Epithelial cell of prostate (primary cell): ENCODE results near the gene C19orf73.

Experiments used
- DNase-seq: peaks from one replicate; pipeline ENCODE4 v3.0.0-alpha.2; 2011; ENCODE audit warnings: low read depth, low spot score
- H3K27ac ChIP-seq: fragments of 450-650 bp; 2 replicates; pipeline ENCODE4 v1.5.1; 2017; ENCODE audit warnings: mild to moderate bottlenecking

Gene C19orf73

GRCh38 chr19:49071860-49072547 is 46.9 kb downstream of the C19orf73 start:
- no peak for DNase-seq
- H3K27ac ChIP-seq = no peak overlapping the region

- H3K27ac ChIP-seq = no peak overlapping the region
- DNase-seq = no peak
These were observed 48.5 kb downstream of the C19orf73 start for GRCh38 chr19:49070416-49070815.

GRCh38 chr19:49069026-49069425 is 49.9 kb downstream of the C19orf73 start:
- no peak overlapping the region for H3K27ac ChIP-seq
- no peak for DNase-seq
